Epithelial cell of esophagus (primary cell): ENCODE data around the gene AIG1.

Experiments
- DNase-seq: peaks from one replicate; pipeline ENCODE4 v3.0.0; 2010; ENCODE audit warnings: low read depth
- H3K4me3 ChIP-seq: 2 replicates; pipeline ENCODE4 v1.5.1; 2011; ENCODE audit warnings: mild to moderate bottlenecking, low read length, control low read depth
- TF ChIP-seq, protein P1 (sequence below): IDR thresholded peaks from 2 replicates; pipeline ENCODE4 v1.5.1; 2011; ENCODE audit warnings: low read depth, mild to moderate bottlenecking, low read length, control low read depth, inconsistent platforms; ENCODE audit not compliant: insufficient read depth; ENCODE audit errors: missing control alignments

Gene AIG1

DNA sequence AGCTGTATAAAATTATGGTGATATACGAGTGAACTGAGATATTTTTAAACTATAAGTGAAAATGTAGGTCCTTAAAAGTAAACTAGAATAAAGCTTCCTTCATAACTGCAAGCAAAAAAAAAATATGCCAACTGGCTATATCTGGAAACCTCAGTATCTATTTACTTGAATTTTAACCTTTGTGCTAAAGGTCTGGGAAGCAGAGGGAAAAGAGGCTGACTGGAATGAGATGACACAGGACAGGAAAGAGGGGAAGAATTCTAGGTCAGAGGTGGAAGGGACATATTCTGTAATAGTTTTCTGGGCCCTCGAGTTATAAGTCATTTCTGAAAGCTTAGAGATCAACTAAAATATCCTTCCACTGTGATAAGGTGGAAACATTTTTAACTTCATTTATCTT lies 46.8 kb downstream of the AIG1 start:
- no peak for DNase-seq
- no peak overlapping the region for H3K4me3 ChIP-seq
- TF ChIP-seq, protein P1, sequence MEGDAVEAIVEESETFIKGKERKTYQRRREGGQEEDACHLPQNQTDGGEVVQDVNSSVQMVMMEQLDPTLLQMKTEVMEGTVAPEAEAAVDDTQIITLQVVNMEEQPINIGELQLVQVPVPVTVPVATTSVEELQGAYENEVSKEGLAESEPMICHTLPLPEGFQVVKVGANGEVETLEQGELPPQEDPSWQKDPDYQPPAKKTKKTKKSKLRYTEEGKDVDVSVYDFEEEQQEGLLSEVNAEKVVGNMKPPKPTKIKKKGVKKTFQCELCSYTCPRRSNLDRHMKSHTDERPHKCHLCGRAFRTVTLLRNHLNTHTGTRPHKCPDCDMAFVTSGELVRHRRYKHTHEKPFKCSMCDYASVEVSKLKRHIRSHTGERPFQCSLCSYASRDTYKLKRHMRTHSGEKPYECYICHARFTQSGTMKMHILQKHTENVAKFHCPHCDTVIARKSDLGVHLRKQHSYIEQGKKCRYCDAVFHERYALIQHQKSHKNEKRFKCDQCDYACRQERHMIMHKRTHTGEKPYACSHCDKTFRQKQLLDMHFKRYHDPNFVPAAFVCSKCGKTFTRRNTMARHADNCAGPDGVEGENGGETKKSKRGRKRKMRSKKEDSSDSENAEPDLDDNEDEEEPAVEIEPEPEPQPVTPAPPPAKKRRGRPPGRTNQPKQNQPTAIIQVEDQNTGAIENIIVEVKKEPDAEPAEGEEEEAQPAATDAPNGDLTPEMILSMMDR = no peak

DNA sequence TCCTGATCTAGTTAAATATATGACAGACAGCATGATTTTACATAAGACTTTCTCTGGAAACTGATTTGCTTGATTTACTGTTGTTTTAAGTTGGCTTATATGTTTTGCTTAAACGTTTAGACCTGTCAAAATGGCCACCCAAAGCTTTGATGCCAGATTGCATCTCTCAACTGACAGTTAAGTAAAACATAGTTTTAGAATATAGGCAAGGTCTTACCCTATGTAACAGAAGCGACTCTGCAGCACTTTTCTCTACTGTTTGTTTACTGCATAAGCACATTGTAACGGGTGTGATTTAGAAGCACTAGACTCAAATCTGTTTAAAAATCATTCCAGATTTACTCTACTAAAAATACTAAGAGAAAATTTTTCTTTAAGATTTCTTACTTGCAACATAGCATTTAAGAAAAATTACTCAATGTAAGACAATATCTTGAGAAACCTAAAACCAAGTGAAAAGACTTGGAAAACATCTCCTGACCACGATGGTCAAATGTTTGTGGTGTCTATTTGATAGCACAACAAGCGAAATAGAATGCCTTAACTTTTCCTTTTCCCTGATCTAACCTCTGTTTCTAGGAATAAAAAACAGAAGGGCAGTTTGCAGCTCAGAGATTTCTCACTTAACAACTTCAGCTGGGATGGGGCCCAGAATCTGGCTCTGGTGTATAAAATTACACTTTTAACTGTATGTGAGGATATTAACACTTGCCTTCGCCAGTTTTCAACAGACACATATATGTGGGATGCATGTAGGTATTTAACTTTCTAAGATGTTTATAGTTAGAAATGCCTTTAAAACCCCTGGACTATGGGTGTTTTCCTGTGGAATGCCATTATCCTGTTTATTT lies 47.4 kb downstream of the AIG1 start:
- TF ChIP-seq, protein P1 = no peak

DNA sequence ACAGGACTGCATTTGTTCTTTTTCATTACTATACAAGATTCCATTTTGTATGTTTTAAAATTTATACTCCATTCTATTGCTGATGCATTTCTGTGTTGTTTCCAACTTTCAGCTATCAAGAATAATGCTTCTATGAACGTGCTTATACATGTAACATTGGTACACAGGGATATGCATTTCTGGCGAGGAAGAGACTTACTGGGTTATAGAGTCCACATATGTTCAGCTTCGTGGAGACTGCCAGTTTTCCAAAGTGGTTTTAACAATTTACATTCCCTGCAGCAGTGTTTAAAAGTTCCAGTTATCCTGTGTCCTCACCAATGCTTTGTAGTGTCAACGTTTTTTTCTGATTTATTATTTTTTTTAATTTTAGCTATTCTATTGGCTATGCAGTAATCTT lies 48.5 kb downstream of the AIG1 start:
- TF ChIP-seq, protein P1 = no peak
- DNase-seq = no peak
- no peak overlapping the region for H3K4me3 ChIP-seq

More for the DNA sequence above, 47.4 kb downstream of the AIG1 start:
- H3K4me3 ChIP-seq = no peak overlapping the region
- no peak for DNase-seq

DNA sequence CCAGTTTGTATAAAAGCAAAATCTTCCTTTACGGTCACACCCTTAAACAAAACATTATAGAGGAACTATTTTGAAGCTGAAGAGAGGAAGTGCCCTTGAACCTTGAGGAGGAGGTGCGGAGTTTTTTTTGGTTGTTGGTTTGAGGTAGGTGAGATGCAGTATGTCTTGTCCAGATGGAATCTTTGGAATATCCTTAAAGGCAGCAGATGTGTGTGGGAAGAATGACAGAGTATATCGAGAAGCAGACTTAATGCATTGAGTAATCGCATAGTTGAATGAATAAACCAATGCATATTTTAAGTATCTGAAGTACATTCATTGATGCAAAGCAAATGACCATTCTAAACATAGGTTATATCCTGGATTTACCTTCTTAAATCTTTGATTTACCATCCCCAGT lies 49.9 kb downstream of the AIG1 start:
- peak; percentile 18 for DNase-seq
- TF ChIP-seq, protein P1 = no peak
- H3K4me3 ChIP-seq = no peak overlapping the region

DNA sequence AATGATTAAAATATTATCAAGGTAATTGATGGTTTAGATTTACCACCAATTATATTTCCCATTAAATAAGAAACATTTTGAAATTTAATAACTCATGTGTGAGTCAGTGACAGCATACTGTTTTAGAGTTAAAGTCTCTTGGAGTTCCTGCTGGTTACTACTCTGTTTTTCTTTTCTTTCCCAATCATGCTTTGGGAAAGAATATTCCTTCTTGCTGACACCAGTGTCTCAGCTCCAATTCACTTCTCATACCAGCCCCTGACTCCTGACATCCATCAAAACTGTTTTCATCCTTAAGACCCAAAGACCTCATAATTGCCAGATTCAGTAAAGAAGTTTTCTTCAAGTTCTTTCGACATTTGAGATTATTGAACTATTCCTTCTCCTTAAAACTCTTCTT lies 50.3 kb downstream of the AIG1 start:
- DNase-seq = peak; percentile 33
- H3K4me3 ChIP-seq = no peak overlapping the region
- TF ChIP-seq, protein P1 = no peak

DNA sequence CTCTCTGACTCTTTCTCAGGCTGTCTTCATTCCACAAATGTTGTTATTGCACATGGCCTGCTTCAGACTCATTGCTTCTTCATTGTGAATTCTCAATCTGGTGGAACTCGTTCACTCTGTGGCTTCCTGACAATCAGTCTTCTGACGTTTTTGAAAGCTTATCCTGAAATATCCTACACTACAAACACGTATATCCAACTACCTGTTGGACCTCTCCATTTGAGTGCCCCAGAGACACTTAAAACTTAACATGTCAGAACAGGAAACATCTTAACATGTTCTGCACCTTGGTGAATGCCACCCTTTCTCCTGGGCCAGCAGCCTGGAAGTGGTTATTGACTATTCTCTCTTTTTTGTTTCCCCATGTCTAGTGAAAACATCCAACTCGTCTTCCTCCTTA lies 50.8 kb downstream of the AIG1 start:
- TF ChIP-seq, protein P1 = no peak
- peak; percentile 45 for DNase-seq

More for the DNA sequence above, 50.8 kb downstream of the AIG1 start:
- H3K4me3 ChIP-seq = no peak overlapping the region
